GM18499 (cell line): Measurements from ENCODE around the gene NR3C2.
"Not testable (repeated sequence)": the region's sequence is repeated elsewhere in the genome, so short reads cannot be mapped to it uniquely, and the experiment has no call there.

Experiments used
- ATAC-seq: cut with Tn5 transposase; IDR thresholded peaks from one replicate; pipeline ENCODE4 v1.9.1; 2021; ENCODE audit warnings: moderate number of reproducible peaks; ENCODE audit not compliant: insufficient read depth, unreplicated experiment

Gene NR3C2

GRCh38 chr4:148323316-148323715 lies 118.9 kb downstream of the NR3C2 start:
- ATAC-seq = not testable (repeated sequence)

- ATAC-seq = no peak
These were observed 127.2 kb downstream of the NR3C2 start for GRCh38 chr4:148315049-148315448.

GRCh38 chr4:148312956-148313490 lies 129.2 kb downstream of the NR3C2 start:
- no peak for ATAC-seq

- ATAC-seq = no peak
These were observed 130.7 kb downstream of the NR3C2 start for GRCh38 chr4:148311526-148311925.

GRCh38 chr4:148310756-148311155 lies 131.5 kb downstream of the NR3C2 start:
- no peak for ATAC-seq

- no peak for ATAC-seq
These were observed 136.5 kb downstream of the NR3C2 start for GRCh38 chr4:148305751-148306150.

GRCh38 chr4:148302416-148302815 lies 139.8 kb downstream of the NR3C2 start:
- no peak for ATAC-seq

- no peak for ATAC-seq
These were observed 141.3 kb downstream of the NR3C2 start for GRCh38 chr4:148300877-148301276.

- ATAC-seq = no peak
These were observed 142.9 kb downstream of the NR3C2 start for GRCh38 chr4:148299337-148299736.

- ATAC-seq = no peak
These were observed 145.7 kb downstream of the NR3C2 start for GRCh38 chr4:148296498-148296897.

- ATAC-seq = no peak
These were observed 146.6 kb downstream of the NR3C2 start for GRCh38 chr4:148295642-148296041.

- ATAC-seq = no peak
These were observed 148.6 kb downstream of the NR3C2 start for GRCh38 chr4:148293571-148293970.

- ATAC-seq = no peak
These were observed 149.5 kb downstream of the NR3C2 start for GRCh38 chr4:148292686-148293085.

GRCh38 chr4:148289740-148290139 lies 152.5 kb downstream of the NR3C2 start:
- ATAC-seq = no peak

GRCh38 chr4:148288448-148288847 lies 153.8 kb downstream of the NR3C2 start:
- ATAC-seq = no peak

GRCh38 chr4:148287111-148287510 lies 155.1 kb downstream of the NR3C2 start:
- no peak for ATAC-seq

- no peak for ATAC-seq
These were observed 156.2 kb downstream of the NR3C2 start for GRCh38 chr4:148286012-148286411.

- no peak for ATAC-seq
These were observed 158.5 kb downstream of the NR3C2 start for GRCh38 chr4:148283665-148284064.

GRCh38 chr4:148278310-148278709 lies 163.9 kb downstream of the NR3C2 start:
- no peak for ATAC-seq

GRCh38 chr4:148275266-148275665 lies 166.9 kb downstream of the NR3C2 start:
- no peak for ATAC-seq

GRCh38 chr4:148273501-148273986 lies 168.7 kb downstream of the NR3C2 start:
- ATAC-seq = no peak

- no peak for ATAC-seq
These were observed 171.0 kb downstream of the NR3C2 start for GRCh38 chr4:148271166-148271565.

GRCh38 chr4:148270630-148271029 lies 171.6 kb downstream of the NR3C2 start:
- no peak for ATAC-seq
